Endothelial cell of umbilical vein (primary cell): Measurements from ENCODE around the gene ARPC2. TPM values are rescaled to one million over a fixed set of nuclear protein-coding genes. Genes with fewer than 3 reads are reported as not detected.

Experiments used
- BruUV-seq: library from RNA; stranded (reverse); fragments of 400-500 nt; replicated peaks from 2 replicates; lab custom pipeline; 2021; lab: Mats Ljungman, UMichigan
- CTCF ChIA-PET: fragments of 300-600, 350-600 bp; sonication (Branson Sonifier 250); formaldehyde crosslinking; loops from one replicate; lab custom pipeline; 2021; ENCODE audit warnings: antibody characterized with exemption, inconsistent platforms; lab: Charles Lee
- POLR2A ChIA-PET: fragments of 300-600, 350-600 bp; sonication (Branson Sonifier 250); formaldehyde crosslinking; loops from one replicate; lab custom pipeline; 2021; ENCODE audit warnings: antibody characterized with exemption, inconsistent platforms; lab: Charles Lee
- DNase-seq: peaks from one replicate; pipeline ENCODE4 v3.0.0-alpha.2; 2011; ENCODE audit warnings: low read depth, low spot score
- FAIRE-seq: peaks from 2 replicates; lab custom pipeline; 2011; peaks lifted over from hg19 to GRCh38; lab: Jason Lieb, UNC
- H2AFZ ChIP-seq: 2 replicates; pipeline ENCODE4 v1.6.0; 2012; ENCODE audit warnings: low read depth, low read length, control low read depth, inconsistent platforms
- H3K27ac ChIP-seq: 2 replicates; pipeline ENCODE4 v1.5.1; 2011; ENCODE audit warnings: low read depth, mild to moderate bottlenecking, control low read depth, low read length, moderate library complexity; ENCODE audit not compliant: insufficient read depth
- H3K27me3 ChIP-seq, 2 experiments: 2 replicates each; pipeline versions ENCODE4 v1.6.0 to v1.6.1; 2011; ENCODE audit warnings: low read length in 2 of 2, mixed read lengths in 1 of 2; ENCODE audit not compliant: control insufficient read depth in 2 of 2, insufficient read depth in 2 of 2
- H3K36me3 ChIP-seq, 2 experiments: 2 replicates in 1 of 2; 3 replicates in 1 of 2; pipeline ENCODE4 v1.5.1; 2011; ENCODE audit warnings: low read length in 2 of 2, mild to moderate bottlenecking in 1 of 2, moderate library complexity in 1 of 2; ENCODE audit not compliant: control insufficient read depth in 2 of 2, insufficient read depth in 2 of 2; ENCODE audit errors: extremely low read depth in 1 of 2
- H3K4me1 ChIP-seq: 3 replicates; pipeline ENCODE4 v1.5.1; 2011; ENCODE audit warnings: mild to moderate bottlenecking, low read length; ENCODE audit not compliant: control insufficient read depth, insufficient read depth; ENCODE audit errors: extremely low read depth
- H3K4me2 ChIP-seq: 2 replicates; pipeline ENCODE4 v1.6.1; 2011; ENCODE audit warnings: low read length, control low read depth, mixed read lengths; ENCODE audit not compliant: insufficient read depth
- H3K4me3 ChIP-seq, 3 experiments: fragments of 200-600 bp in 1 of 3; sonication (generic), shearing (Covaris generic) in 1 of 3; replicated peaks in 1 of 3; 2 replicates each; pipeline ENCODE4 v1.5.1; 2011 to 2016; ENCODE audit warnings: control low read depth in 3 of 3, low read length in 3 of 3, mild to moderate bottlenecking in 2 of 3, inconsistent platforms in 1 of 3, low read depth in 1 of 3, moderate library complexity in 1 of 3; ENCODE audit not compliant: insufficient read depth in 1 of 3
- H3K79me2 ChIP-seq: 2 replicates; pipeline ENCODE4 v1.6.0; 2012; ENCODE audit warnings: low read length, inconsistent platforms; ENCODE audit not compliant: control insufficient read depth, insufficient read depth
- H3K9ac ChIP-seq: replicated peaks from 2 replicates; pipeline ENCODE3; 2011; ENCODE audit warnings: low read length, control low read depth; ENCODE audit not compliant: insufficient read depth; ENCODE audit errors: extremely low read depth
- H3K9me1 ChIP-seq: replicated peaks from 3 replicates; pipeline ENCODE4 v1.6.0; 2011; ENCODE audit warnings: mild to moderate bottlenecking, low read length; ENCODE audit not compliant: control insufficient read depth, insufficient read depth; ENCODE audit errors: extremely low read depth
- H3K9me3 ChIP-seq: replicated peaks from 2 replicates; pipeline ENCODE4 v1.5.1; 2012; ENCODE audit warnings: low read length, inconsistent platforms; ENCODE audit not compliant: control insufficient read depth, insufficient read depth
- H4K20me1 ChIP-seq: replicated peaks from 2 replicates; pipeline ENCODE3; 2011; ENCODE audit warnings: mild to moderate bottlenecking, low read length; ENCODE audit not compliant: control insufficient read depth, insufficient read depth; ENCODE audit errors: extremely low read depth
- EZH2 ChIP-seq: IDR thresholded peaks from 2 replicates; pipeline ENCODE4 v1.6.1; 2012; ENCODE audit warnings: borderline replicate concordance, low read depth, mild to moderate bottlenecking, moderate library complexity, low read length, inconsistent platforms; ENCODE audit not compliant: severe bottlenecking
- FOS ChIP-seq: IDR thresholded peaks from 2 replicates; pipeline ENCODE4 v1.6.1; 2011; ENCODE audit warnings: mild to moderate bottlenecking, low read length, moderate library complexity, borderline replicate concordance; ENCODE audit not compliant: insufficient read depth
- GATA2 ChIP-seq: IDR thresholded peaks from 2 replicates; pipeline ENCODE4 v1.7.0; 2011; ENCODE audit warnings: low read depth, mild to moderate bottlenecking, moderate library complexity, mixed read lengths, low read length; ENCODE audit not compliant: insufficient read length, insufficient read depth
- JUN ChIP-seq: IDR thresholded peaks from 2 replicates; pipeline ENCODE4 v1.6.1; 2011; ENCODE audit warnings: borderline replicate concordance, low read depth; ENCODE audit not compliant: insufficient read length, insufficient read depth
- MYC ChIP-seq: IDR thresholded peaks from one replicate; pipeline ENCODE4 v1.6.1; 2011; ENCODE audit warnings: mild to moderate bottlenecking, low read depth, low read length
- POLR2A ChIP-seq: IDR thresholded peaks from 2 replicates; pipeline ENCODE4 v1.6.1; 2012; ENCODE audit warnings: low read depth, mild to moderate bottlenecking, control low read depth, low read length
- POLR2AphosphoS5 ChIP-seq: IDR thresholded peaks from 2 replicates; pipeline ENCODE4 v1.6.1; 2012; ENCODE audit warnings: low read depth, mild to moderate bottlenecking, control low read depth, low read length, moderate library complexity; ENCODE audit not compliant: insufficient read depth
- dilution Hi-C: fragments of 300-500 bp; cut with MboI; formaldehyde crosslinking; loops from one replicate; pipeline ENCODE4 v1.15.0; 2019; ENCODE audit warnings: low sequenced_read_pairs; ENCODE audit not compliant: extremely low pct_ligation_motif_present
- intact Hi-C: fragments of 100-400 bp; cut with micrococcal nuclease; formaldehyde crosslinking; loops from one replicate; pipeline ENCODE4 v1.10.0; 2022
- polyA plus RNA-seq, 4 experiments: library from polyadenylated mRNA; depleted of rRNA in 3 of 4; stranded (reverse) in 3 of 4; unstranded in 1 of 4; fragments of >200 nt; gene quantifications; 2 replicates each; pipeline versions ENCODE4 v1.2.1 to v1.2.3, GENCODE V29; 2011 to 2012; ENCODE audit warnings: missing spikeins in 1 of 4
- total RNA-seq: library from RNA; stranded (reverse); gene quantifications from 2 replicates; pipeline ENCODE4 v1.2.3, GENCODE V29; 2021
- TF ChIP-seq, protein P1 (sequence below): IDR thresholded peaks from 2 replicates; pipeline ENCODE4 v1.6.1; 2011; ENCODE audit not compliant: insufficient read depth, insufficient read length
- TF ChIP-seq, protein P2 (sequence below), 2 donors: IDR thresholded peaks; 1 replicate in 1 of 2; 2 replicates in 1 of 2; pipeline ENCODE4 v1.5.1; 2011; ENCODE audit warnings: low read length in 2 of 2, mild to moderate bottlenecking in 2 of 2, moderate library complexity in 2 of 2, control low read depth in 1 of 2, inconsistent platforms in 1 of 2, low read depth in 1 of 2; ENCODE audit not compliant: insufficient read depth in 1 of 2; ENCODE audit errors: extremely low read depth in 1 of 2

The ARPC2 gene
- total and polyA plus RNA-seq, 2 donors (not counting 3 experiments of a cell fraction or from before 2014, with no cell fraction given) = 417 to 455 TPM

DNA sequence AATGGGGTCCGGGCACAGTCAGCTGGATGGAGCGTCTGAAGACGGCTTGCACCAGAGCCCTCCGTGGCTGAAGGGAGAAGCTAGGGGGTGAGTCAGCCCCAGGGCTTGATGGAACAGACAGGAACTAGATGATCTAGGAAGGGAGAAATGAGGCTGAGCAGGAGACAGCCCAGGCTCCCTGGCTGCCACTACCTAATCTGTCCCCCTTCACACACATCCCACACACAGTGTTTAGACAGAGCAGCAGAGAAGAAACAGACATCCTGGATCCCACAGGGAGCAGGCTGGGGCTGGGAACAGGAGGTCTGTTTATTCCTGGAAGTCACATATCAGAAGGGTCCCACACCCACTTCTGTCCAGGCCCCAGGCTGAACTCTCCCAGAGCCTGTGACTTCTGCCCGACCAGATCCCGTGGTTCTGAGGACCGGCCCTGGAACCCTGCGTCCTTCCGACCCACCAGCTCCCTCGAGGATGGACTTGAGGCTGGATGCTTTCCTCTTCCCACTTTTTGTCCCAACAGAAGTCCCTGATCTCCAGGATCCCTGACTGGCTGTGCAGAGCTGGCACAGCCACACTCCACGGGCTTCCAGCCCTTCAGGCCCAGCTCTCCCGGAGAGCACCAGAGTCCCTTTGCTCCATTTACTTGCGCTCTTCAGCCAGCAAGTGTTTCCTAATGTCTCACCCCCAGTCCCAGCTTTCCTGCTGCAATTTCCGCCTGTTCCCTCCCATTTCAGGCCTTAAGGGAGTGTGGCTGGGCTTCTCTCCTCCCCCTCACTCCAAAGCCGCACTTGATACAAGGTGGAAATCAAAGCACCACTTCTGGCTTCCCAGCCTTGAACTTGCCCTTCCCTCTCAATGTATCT, 42.3 kb downstream of the ARPC2 start:
- Histone ChIP-seq H3K79me2 (no peaks in the 10 kb centered on the region), H3K36me3 (peaks cover 11 to 14% of the 10 kb centered on the region in 2 experiments), H3K27ac (peak overlapping the region; percentile 14), H3K4me2 (no peak overlapping the region), H3K4me1 (peaks cover 17% of the 10 kb centered on the region), H3K4me3 (no peak overlapping the region), H2AFZ (no peak overlapping the region), H3K27me3 (no peaks in the 10 kb centered on the region), H3K9ac (no peak overlapping the region), H3K9me1 (no peaks in the 10 kb centered on the region), H3K9me3 (no peaks in the 10 kb centered on the region), H4K20me1 (no peaks in the 10 kb centered on the region)
- dilution Hi-C loops (no loop called here), intact Hi-C loops (loop anchor here (5.0 kb wide), 1 partner anchor 92 kb away; the partner anchor contains the start of gene CXCR1)
- ChIA-PET CTCF (interaction anchor here (0.6 to 1.5 kb wide), 11 partner anchors 11 to 207 kb away, joined by 3 to 8 read pairs (median 3); partner anchors contain the start of genes AAMP and PNKD), POLR2A (interaction anchor here (1.1 kb wide), 2 partner anchors 11 to 12 kb away, joined by 4 to 5 read pairs; partner anchors contain the start of genes AAMP and PNKD)
- FAIRE-seq (peak; percentile 74), DNase-seq (peak; percentile 56)
- no TSS peak for BruUV-seq
- TF ChIP-seq POLR2AphosphoS5 = peak; percentile 35
- TF ChIP-seq, protein P1, sequence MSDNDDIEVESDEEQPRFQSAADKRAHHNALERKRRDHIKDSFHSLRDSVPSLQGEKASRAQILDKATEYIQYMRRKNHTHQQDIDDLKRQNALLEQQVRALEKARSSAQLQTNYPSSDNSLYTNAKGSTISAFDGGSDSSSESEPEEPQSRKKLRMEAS = no peak

DNA sequence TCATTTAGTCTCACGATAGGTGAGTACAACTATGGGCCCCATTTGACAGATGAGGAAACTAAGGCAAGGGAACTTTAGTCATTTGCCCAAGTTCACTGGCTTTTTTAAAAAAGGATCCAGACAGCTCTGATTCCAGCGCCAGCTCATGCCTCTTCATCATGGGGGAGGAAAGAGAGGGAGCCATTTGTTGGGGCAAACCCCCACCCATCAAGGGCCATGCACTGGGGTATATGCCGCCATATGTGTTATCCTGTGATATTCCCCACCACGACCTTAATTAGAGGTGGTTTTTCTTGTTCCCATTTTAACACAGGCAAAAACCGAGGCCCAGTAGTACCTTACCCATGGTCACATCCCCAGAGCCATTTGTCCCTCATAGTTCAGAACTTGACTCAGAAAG, 43.2 kb downstream of the ARPC2 start:
- ChIA-PET CTCF (interaction anchor here (1.4 kb wide), 1 partner anchor 10 kb away, joined by 7 read pairs; the partner anchor contains the start of genes AAMP and PNKD), POLR2A (no interaction called here)
- no peaks in the 10 kb centered on the region for H3K9me1 ChIP-seq
- H4K20me1 ChIP-seq = no peaks in the 10 kb centered on the region
- intact Hi-C loops (no loop called here), dilution Hi-C loops (no loop called here)
- H3K4me2 ChIP-seq = no peak overlapping the region
- H3K79me2 ChIP-seq = no peaks in the 10 kb centered on the region
- TF ChIP-seq, protein P1 = no peak
- no peak for TF ChIP-seq POLR2AphosphoS5
- no peak for TF ChIP-seq JUN
- no peak for TF ChIP-seq POLR2A
- no peak for TF ChIP-seq FOS
- no peak for TF ChIP-seq EZH2
- no peak for TF ChIP-seq MYC
- TF ChIP-seq GATA2 = no peak
- TF ChIP-seq, protein P2, sequence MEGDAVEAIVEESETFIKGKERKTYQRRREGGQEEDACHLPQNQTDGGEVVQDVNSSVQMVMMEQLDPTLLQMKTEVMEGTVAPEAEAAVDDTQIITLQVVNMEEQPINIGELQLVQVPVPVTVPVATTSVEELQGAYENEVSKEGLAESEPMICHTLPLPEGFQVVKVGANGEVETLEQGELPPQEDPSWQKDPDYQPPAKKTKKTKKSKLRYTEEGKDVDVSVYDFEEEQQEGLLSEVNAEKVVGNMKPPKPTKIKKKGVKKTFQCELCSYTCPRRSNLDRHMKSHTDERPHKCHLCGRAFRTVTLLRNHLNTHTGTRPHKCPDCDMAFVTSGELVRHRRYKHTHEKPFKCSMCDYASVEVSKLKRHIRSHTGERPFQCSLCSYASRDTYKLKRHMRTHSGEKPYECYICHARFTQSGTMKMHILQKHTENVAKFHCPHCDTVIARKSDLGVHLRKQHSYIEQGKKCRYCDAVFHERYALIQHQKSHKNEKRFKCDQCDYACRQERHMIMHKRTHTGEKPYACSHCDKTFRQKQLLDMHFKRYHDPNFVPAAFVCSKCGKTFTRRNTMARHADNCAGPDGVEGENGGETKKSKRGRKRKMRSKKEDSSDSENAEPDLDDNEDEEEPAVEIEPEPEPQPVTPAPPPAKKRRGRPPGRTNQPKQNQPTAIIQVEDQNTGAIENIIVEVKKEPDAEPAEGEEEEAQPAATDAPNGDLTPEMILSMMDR (IDR thresholded peaks at IDR 0.05; ENCODE audit: extremely low read depth in 1 of 2, insufficient read depth in 1 of 2, low read depth in 1 of 2, low read length in 2 of 2) = no peak
- FAIRE-seq (no peak), DNase-seq (no peak)
- H3K4me3 ChIP-seq = no peak overlapping the region
- H3K4me1 ChIP-seq = peaks cover 17% of the 10 kb centered on the region
- H3K27me3 ChIP-seq = no peaks in the 10 kb centered on the region
- H3K9me3 ChIP-seq = no peaks in the 10 kb centered on the region
- no peak overlapping the region for H2AFZ ChIP-seq
- BruUV-seq = no TSS peak
- peaks cover 8 to 16% of the 10 kb centered on the region in 2 experiments for H3K36me3 ChIP-seq
- H3K27ac ChIP-seq = no peak overlapping the region
- H3K9ac ChIP-seq = no peak overlapping the region
